Measurements from ENCODE around the gene TAS1R2.

GRCh38 chr1:18859560-18859959 is at the start of gene TAS1R2:
- TF ChIP-seq SUZ12 (IDR thresholded peaks at IDR 0.05; ENCODE audit: extremely low read depth, insufficient read depth, insufficient read length) (no peak), YY1 (IDR thresholded peaks at IDR 0.05; ENCODE audit: insufficient read depth, insufficient read length) (no peak)
